SK-N-DZ (cell line): ENCODE results near the gene SPEN.
"Not testable (repeated sequence)": the region's sequence is repeated elsewhere in the genome, so short reads cannot be mapped to it uniquely, and the experiment has no call there.

ENCODE experiments used
- DNase-seq: peaks from one replicate; pipeline ENCODE4 v3.0.0-alpha.2; 2015; ENCODE audit warnings: low spot score

The SPEN gene

GRCh38 chr1:15896841-15897610 is 49.5 kb downstream of the SPEN start:
- DNase-seq, result not testable (repeated sequence)

- DNase-seq, result no peak
These were observed 51.8 kb downstream of the SPEN start for GRCh38 chr1:15899266-15899665.

- DNase-seq, result no peak
These were observed 53.3 kb downstream of the SPEN start for GRCh38 chr1:15900662-15901279.

- DNase-seq, result no peak
These were observed 55.4 kb downstream of the SPEN start for GRCh38 chr1:15902882-15903281.

GRCh38 chr1:15908597-15908996 is 61.1 kb downstream of the SPEN start:
- no peak for DNase-seq

- no peak for DNase-seq
These were observed 63.6 kb downstream of the SPEN start for GRCh38 chr1:15911141-15911540.

- DNase-seq, result no peak
These were observed 64.4 kb downstream of the SPEN start for GRCh38 chr1:15911927-15912326.

GRCh38 chr1:15913607-15914006 is 66.1 kb downstream of the SPEN start:
- not testable (repeated sequence) for DNase-seq

- no peak for DNase-seq
These were observed 68.5 kb downstream of the SPEN start for GRCh38 chr1:15915991-15916390.

GRCh38 chr1:15916417-15916816 is 68.9 kb downstream of the SPEN start:
- no peak for DNase-seq

GRCh38 chr1:15916916-15917315 is 69.4 kb downstream of the SPEN start:
- DNase-seq, result no peak

GRCh38 chr1:15918962-15919715 is 71.6 kb downstream of the SPEN start:
- no peak for DNase-seq

GRCh38 chr1:15923241-15923640 is 75.7 kb downstream of the SPEN start:
- no peak for DNase-seq

GRCh38 chr1:15926448-15926847 is 78.9 kb downstream of the SPEN start:
- not testable (repeated sequence) for DNase-seq

GRCh38 chr1:15928971-15929965 is 81.8 kb downstream of the SPEN start:
- no peak for DNase-seq

GRCh38 chr1:15931401-15931800 is 83.9 kb downstream of the SPEN start:
- DNase-seq, result no peak

- DNase-seq, result no peak
These were observed 84.4 kb downstream of the SPEN start for GRCh38 chr1:15931884-15932283.

- no peak for DNase-seq
These were observed 85.1 kb downstream of the SPEN start for GRCh38 chr1:15932612-15933011.

GRCh38 chr1:15933684-15934083 is 86.2 kb downstream of the SPEN start:
- no peak for DNase-seq

- DNase-seq, result no peak
These were observed 86.9 kb downstream of the SPEN start for GRCh38 chr1:15934211-15935055.
